GM19463 (cell line): ENCODE data around the gene BPIFB3.

Experiments
- ATAC-seq: cut with Tn5 transposase; IDR thresholded peaks from one replicate; pipeline ENCODE4 v1.9.1; 2021; ENCODE audit warnings: mild to moderate bottlenecking, moderate library complexity; ENCODE audit not compliant: unreplicated experiment

The BPIFB3 gene

GRCh38 chr20:33059741-33060390 lies 6.2 kb downstream of the BPIFB3 start:
- no peak for ATAC-seq

GRCh38 chr20:33061658-33062028 lies 7.9 kb downstream of the BPIFB3 start:
- ATAC-seq: no peak

- ATAC-seq: no peak
Observed at GRCh38 chr20:33062105-33062824, 8.6 kb downstream of the BPIFB3 start.

- ATAC-seq: no peak
Observed at GRCh38 chr20:33062825-33063149, 9.1 kb downstream of the BPIFB3 start.

- ATAC-seq: no peak
Observed at GRCh38 chr20:33063271-33063670, 9.6 kb downstream of the BPIFB3 start.

GRCh38 chr20:33064572-33065287 lies 11.0 kb downstream of the BPIFB3 start:
- no peak for ATAC-seq

GRCh38 chr20:33065785-33066184 lies 12.1 kb downstream of the BPIFB3 start:
- no peak for ATAC-seq

- no peak for ATAC-seq
Observed at GRCh38 chr20:33067806-33068205, 14.1 kb downstream of the BPIFB3 start.

GRCh38 chr20:33068251-33068939 lies 14.7 kb downstream of the BPIFB3 start:
- no peak for ATAC-seq

GRCh38 chr20:33069673-33070072 lies 16.0 kb downstream of the BPIFB3 start:
- no peak for ATAC-seq

- no peak for ATAC-seq
Observed at GRCh38 chr20:33070111-33071053, 16.7 kb downstream of the BPIFB3 start.

- ATAC-seq: no peak
Observed at GRCh38 chr20:33071198-33071597, 17.5 kb downstream of the BPIFB3 start.

GRCh38 chr20:33072362-33072761 lies 18.7 kb downstream of the BPIFB3 start:
- no peak for ATAC-seq

- no peak for ATAC-seq
Observed at GRCh38 chr20:33072813-33073212, 19.1 kb downstream of the BPIFB3 start.

- ATAC-seq: no peak
Observed at GRCh38 chr20:33074675-33075074, 21.0 kb downstream of the BPIFB3 start.

- no peak for ATAC-seq
Observed at GRCh38 chr20:33075281-33075680, 21.6 kb downstream of the BPIFB3 start.

GRCh38 chr20:33076662-33077372 lies 23.1 kb downstream of the BPIFB3 start:
- ATAC-seq: no peak

GRCh38 chr20:33079259-33079658 lies 25.6 kb downstream of the BPIFB3 start, which contains the start of gene BPIFB4:
Gene BPIFB4, plus strand, starts transcription at chr20:33079643. Its CDS starts 1,884 bp downstream, at chr20:33081527.
- ATAC-seq: no peak

GRCh38 chr20:33081411-33082154 lies 27.9 kb downstream of the BPIFB3 start:
- no peak for ATAC-seq
